ENCODE results near the gene HPX.

HPX gene

DNA sequence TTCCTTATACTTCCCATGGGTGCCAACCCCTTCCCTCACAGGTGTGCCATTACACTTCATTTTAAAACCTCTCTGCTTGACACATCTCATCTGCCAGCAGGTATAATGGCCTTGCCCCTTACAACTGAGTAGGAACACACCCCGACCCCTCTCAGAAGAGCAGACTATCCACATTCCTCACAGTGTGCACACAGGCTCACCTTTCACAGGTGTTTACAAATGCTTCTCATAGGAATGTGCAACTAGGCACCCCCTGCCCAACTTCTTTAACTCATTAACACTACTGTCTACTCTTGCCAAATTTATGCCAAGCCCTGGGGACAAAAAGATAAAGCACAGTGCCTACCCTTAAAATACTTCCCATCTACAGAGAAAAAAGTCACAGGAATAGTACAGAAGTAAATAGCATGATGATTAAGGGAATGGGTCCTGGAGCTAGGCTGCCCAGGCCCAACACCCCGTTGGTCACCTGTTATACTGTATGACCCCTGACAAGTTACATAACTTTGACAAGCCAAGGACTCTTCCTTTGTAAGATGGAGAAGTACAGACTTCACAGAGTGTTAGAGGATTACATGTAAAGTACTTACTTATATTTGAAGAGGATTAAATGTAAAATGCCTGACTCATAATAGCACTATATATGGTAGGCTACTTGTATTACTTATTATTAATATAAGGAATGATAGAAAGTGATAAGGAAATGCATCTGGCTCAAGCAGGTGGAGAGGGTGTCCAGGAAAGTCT lies 17.7 kb upstream of the HPX start:
- no peak for DNase-seq

- no peak for DNase-seq
Observed at GRCh38 chr11:6457581-6458320, 17.0 kb upstream of the HPX start.

DNA sequence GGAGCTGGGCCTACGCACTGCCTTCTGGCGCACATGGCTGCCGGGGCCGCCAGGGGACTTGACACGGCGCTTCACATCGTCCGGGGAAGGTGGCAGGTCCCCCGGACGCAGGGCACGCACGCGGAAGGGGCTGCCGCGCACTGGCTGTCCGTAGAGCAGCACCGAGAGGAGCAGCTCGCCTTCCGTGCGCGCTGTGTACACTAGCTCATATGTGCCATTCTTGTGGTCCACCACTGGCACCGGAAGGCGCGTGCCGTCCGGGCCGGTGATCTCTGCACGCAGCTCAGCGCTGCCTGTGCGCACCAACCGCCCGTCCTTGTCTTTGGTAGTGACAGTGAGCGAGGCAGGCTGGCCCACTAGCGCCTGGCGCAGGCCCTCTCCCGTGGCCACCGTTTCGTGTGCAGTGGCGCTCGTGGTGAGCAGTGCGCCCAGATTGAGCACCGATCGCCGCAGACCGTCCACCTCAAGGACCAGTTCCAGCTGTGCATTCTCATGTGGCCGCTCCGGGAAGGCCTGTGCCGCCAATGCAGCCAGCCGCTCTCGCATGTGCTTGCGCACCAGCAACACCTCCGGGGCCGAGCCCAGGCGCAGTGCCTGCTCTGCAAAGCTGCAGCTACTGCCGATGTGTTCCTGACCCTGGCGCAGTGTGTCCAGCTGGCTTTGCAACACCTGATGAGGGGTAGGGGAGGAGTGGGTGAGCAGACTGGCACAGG lies 15.7 kb upstream of the HPX start:
- no peak for DNase-seq

GRCh38 chr11:6455070-6455469 lies 14.3 kb upstream of the HPX start:
- DNase-seq, result no peak

DNA sequence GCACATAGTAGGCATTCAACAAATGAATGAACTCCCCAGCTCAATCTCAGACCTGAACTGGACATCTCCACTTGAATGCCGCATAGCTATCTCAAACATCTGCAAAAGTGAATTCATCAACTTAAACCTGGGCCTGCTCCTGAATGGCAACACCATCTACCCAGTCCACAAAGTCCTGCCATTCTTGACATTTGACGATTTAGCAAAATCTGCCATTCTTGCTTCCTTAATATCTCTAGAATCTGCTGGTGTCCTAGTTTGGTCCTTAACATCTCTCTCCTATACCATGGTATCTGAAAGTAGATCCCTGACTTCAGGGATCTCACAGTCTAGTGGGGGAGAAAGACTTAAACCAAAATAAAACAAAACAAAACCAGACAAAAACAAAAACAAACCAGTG lies 12.4 kb upstream of the HPX start:
- DNase-seq, result no peak

- DNase-seq, result no peak
Observed at GRCh38 chr11:6452219-6452618, 11.4 kb upstream of the HPX start.

- DNase-seq, result no peak
Observed at GRCh38 chr11:6448574-6448973, 7.8 kb upstream of the HPX start.

- DNase-seq, result peak; percentile 25
Observed at GRCh38 chr11:6443269-6444003, 2.6 kb upstream of the HPX start.

DNA sequence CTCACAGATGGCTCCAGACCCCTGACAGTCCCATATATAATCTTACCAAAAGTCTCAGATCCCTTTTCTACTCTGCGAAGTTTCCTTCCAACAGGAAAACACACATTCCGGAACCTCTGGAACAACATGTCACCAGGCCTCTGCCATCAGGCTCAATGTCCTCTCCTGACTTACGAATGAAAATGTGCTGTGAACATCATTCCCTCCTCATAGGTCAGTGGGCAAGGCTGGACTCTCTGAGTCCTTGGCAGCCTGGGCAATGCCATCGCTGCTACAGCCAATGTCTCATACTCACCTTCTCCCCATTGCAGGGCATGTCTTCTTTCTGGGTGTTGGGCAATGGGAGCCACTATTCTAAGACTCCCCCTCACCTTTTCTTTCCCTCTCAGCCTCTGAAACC lies 1.7 kb upstream of the HPX start:
- no peak for DNase-seq

- peak; percentile 41 for DNase-seq
Observed at GRCh38 chr11:6438979-6439571, 1.7 kb downstream of the HPX start.

- DNase-seq, result peak; percentile 39
Observed at GRCh38 chr11:6437993-6438392, 2.8 kb downstream of the HPX start.

DNA sequence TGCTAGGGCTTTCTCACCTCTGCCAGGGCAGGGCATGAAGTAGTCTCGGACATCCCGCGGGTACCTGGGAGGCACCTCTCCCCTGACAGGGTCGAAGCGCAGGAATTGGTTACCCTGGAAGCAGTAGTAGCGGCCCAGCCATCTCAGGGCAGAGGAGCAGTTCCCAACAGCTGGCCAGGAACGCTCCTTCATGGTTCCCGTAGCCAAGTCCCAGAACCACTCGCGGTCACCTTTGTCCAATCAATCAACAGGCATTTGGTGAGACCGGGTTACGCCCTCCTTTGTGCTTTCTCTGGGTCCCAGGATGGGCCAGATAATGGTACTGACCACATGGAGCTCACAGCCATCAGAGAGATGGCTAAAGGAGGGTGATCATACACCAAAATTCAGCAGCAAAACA lies 3.4 kb downstream of the HPX start:
- DNase-seq, result no peak

GRCh38 chr11:6433998-6434660 lies 6.7 kb downstream of the HPX start:
- no peak for DNase-seq

DNA sequence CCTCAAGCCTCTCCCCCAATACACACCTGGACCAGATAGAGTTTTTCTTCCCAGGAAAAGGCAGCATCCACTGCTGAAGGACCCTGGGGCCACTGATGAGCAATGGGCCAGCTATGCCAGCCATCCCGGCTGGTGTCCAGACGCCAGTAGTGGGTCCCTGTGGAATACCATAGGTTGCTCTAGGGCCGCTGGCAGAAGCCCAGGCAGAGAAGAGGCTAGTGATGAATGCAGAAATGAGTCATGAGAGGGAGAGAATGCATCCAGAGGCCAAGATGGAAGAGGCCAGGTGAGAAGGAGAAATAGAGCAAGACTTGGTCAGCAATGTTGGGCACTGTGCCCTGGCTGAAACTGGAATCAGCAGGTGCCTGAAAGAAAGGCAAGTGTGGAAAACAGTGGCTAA lies 8.9 kb downstream of the HPX start:
- no peak for DNase-seq

DNA sequence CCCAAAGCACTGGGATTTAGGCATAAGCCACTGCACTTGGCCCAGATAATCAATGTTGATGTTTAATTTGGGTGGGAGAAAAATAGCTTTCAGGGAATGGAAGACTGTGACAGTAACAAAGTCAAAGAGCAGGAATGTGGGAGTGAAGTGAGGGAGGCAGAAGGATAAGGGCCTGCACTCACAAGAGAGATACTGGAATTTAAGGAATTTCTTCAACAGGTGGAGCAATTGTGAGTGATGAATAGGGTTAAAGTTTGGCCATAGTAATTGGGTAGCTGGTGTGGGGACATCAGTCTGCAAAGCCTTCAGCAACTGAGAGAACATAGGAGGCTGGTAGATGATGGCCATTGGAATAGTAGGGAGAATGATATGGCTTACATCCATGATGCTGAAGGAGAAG lies 13.3 kb downstream of the HPX start:
- DNase-seq, result no peak

GRCh38 chr11:6420677-6421076 lies 20.1 kb downstream of the HPX start:
- no peak for DNase-seq

GRCh38 chr11:6419009-6419631 lies 21.7 kb downstream of the HPX start, which contains the start of gene APBB1:
TSS of gene APBB1 (minus strand) at chr11:6419094. CDS start at chr11:6411347, 7,747 bp downstream.
- DNase-seq, result no peak

- DNase-seq, result no peak
Observed at GRCh38 chr11:6418557-6419008, 22.2 kb downstream of the HPX start.

GRCh38 chr11:6417907-6418556 lies 22.8 kb downstream of the HPX start:
- no peak for DNase-seq

DNA sequence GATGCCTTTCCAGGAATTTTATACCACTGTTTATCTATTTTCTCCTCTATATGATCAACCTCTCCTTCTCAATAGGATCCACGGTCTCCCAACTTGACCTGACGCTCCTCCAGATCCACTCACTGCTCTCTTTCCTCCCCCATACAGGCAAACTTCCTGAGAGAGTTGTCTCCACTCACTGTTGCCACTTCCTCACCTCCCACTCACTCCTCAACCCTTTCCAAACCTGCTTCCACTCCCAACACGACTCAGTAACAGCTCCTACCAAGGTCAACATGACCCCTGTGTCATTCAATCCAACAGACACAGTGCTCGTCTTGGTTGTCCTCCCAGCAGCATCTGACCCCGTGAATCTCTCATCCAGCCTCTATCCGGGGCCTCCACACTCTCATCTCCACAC lies 25.0 kb downstream of the HPX start:
- DNase-seq, result no peak

- no peak for DNase-seq
Observed at GRCh38 chr11:6414874-6415328, 25.9 kb downstream of the HPX start.
